Ecto neural progenitor cell (in vitro differentiated cells): Measurements from ENCODE around the gene FAM25G.
"Not testable (repeated sequence)": the region's sequence is repeated elsewhere in the genome, so short reads cannot be mapped to it uniquely, and the experiment has no call there.

Source experiments
- DNase-seq: peaks from one replicate; pipeline ENCODE4 v3.0.0-alpha.2; 2018; ENCODE audit warnings: low spot score

FAM25G gene

GRCh38 chr10:47491600-47491999 is at the start of gene FAM25G:
TSS of gene FAM25G (minus strand) at chr10:47491700. CDS start at chr10:47491674, 26 bp downstream.
- DNase-seq: not testable (repeated sequence)

DNA sequence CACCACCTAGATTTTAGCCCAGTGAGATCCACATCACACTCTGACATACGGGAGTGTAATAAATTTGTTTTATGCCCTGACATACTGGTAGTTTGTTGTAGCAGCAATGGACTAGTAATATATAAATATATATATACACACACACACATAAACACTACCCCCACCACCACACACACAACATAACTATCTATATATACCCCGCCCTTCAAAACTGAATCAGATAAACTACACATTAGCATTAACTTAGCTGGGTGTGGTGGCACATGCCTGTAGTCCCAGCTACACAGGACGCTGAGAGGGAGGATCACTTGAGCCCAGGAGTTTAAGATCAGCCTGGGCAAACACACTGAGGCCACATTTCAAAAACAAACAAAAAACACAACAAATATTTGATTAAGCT is 44.9 kb upstream of the FAM25G start:
- DNase-seq: not testable (repeated sequence)

DNA sequence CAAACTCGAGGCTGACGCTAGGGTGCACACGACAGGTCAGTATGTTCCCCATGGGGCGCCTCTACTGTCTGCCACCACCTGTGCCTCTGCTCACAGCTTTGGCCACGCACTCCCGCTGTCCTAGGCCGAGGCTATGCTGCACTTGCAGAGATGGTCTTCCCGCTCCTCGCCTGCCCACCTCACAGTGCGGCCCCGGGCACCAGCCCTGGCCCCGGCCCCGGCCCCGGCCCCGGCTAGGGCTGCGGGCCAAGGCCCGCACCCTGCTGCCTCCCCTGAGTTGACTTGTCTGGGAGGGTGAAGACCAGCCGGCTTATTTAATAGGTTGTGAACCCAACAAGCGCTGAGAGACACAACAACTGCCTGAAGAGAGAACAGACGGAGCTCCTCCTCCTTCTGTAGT is 32.0 kb upstream of the FAM25G start, which contains the start of gene AGAP9:
TSS of gene AGAP9 (minus strand) at position 164 of the 400 bp plus-strand sequence. CDS start at position 52, 112 bp downstream.
- not testable (repeated sequence) for DNase-seq

DNA sequence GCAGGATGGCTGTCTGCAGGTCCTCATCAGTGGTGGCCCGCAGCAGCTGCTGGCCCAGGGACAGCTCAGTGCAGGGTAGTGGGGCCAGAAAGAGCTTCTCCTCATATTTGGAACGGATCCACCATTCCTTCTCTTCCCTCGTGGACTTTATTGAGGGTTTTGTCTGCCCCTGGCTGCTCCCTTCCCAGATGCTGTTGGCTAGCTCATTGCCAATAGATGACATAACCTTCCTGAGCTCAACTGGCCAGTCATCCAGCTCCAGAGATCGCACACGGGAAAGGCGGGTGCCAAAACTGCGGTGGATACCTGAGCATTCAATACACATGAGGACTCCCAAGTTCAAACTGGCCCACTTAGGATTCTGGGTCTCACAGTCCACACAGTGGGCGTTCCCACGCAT is 10.8 kb upstream of the FAM25G start:
- DNase-seq: not testable (repeated sequence)

GRCh38 chr10:47494226-47494625 is 2.7 kb upstream of the FAM25G start:
- not testable (repeated sequence) for DNase-seq

- DNase-seq: not testable (repeated sequence)
These were observed 1.9 kb downstream of the FAM25G start for GRCh38 chr10:47489630-47490029.

GRCh38 chr10:47485943-47486342 is 5.6 kb downstream of the FAM25G start:
- DNase-seq: not testable (repeated sequence)

DNA sequence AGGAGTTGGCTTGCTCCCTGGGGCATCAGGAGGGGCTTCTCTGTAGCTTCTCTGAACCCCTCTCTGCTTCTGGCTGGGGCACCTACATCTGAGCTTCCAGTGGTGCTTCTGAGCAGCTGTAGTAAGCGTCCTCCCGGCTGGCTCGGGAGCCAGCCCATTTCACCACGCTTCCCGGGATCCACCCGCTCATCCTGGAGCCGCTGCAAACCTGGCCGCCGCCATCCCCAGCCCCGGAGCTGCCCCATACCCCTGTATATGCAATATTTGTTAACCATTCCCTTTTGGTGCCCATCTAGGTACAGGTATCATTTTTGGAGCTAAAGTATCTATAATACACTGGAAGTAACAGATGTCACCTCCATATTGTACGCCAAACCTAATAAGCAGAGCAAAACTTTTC is 6.7 kb downstream of the FAM25G start:
- not testable (repeated sequence) for DNase-seq

DNA sequence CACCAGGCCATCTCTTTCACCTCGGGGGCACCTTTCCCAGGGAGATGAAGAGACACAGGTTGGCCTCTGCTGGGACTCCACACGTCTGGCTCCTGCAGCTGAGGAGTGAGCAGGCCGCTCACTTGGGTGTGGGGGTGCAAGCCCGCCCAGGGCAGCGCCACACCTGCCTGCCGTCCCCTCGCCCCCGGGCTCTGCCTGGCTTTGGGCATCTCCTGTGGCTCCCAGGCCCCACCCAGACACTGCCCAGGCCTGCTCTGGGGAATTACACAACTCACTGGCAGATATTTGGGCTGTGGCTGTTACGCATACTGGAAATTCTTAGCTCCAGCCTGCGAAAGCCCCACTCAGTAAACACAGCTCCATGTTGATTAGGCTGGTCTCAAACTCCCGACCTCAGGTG is 7.6 kb downstream of the FAM25G start, which contains the start of gene ANXA8:
TSS of gene ANXA8 (minus strand) at position 193 of the 400 bp plus-strand sequence. CDS start at position 11, 182 bp downstream.
- peak; percentile 14 for DNase-seq

- not testable (repeated sequence) for DNase-seq
These were observed 9.1 kb downstream of the FAM25G start for GRCh38 chr10:47482367-47482766.

GRCh38 chr10:47481768-47482181 is 9.7 kb downstream of the FAM25G start:
- DNase-seq: peak; percentile 14

GRCh38 chr10:47481182-47481766 is 10.2 kb downstream of the FAM25G start:
- DNase-seq: not testable (repeated sequence)

DNA sequence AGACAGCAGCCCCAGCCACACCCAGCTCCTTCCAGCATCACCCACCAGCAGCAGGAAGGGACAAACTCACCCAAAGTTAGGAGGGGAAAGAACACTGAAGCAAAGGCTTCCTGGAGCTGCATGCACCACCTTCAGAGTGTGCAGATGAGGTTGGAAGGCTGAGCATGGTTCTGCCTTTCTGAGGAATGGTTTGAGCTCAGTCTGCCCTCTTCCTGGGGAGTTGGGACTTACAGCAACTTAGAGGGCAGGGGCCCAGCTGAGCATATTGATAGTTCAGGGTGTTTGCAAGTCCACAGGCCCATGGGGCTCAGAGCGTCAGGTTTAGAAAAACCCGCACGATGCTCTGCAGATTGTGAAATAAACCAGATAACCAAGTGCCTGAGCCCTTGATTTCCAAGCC is 11.4 kb downstream of the FAM25G start:
- DNase-seq: not testable (repeated sequence)

DNA sequence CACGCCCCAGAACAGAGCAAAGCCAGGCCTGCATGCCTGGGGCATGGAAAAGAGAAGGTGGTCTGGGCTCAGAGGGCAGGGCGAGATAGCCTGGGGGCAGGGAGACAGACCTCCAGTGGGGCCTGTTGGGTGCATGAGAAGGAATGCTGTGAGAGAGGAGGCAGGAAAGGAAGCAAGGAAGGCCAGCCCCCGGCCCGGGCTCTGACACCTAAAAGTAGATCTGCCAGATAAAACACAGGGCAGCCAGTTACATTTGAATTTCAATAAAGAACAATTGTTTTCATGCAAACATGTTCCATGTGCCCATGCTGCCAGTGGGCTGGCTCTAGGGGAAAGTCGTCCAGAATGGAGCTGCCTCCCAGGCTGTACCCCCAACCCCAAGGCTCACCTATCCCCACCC is 13.4 kb downstream of the FAM25G start:
- not testable (repeated sequence) for DNase-seq

GRCh38 chr10:47477078-47477477 is 14.4 kb downstream of the FAM25G start:
- DNase-seq: not testable (repeated sequence)

DNA sequence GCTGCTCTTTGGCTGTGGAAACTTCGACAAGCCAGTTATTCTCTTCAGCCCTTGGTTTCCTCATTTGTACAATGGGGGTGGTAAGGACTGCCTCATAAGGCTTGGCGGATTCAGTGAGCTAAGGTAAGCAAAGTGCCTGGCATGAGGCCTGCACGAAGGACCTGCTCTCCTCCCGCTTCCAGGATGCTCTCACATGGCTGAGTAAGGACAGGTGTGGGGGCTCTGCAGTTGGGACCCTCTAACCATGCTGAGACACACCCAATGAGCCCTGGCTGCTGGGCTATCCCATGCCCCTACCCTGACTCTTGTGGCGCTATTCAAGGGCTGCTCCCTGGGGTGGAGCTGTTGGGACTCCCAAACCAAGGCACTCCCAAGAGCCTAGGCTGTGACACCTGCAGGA is 16.4 kb downstream of the FAM25G start:
- DNase-seq: not testable (repeated sequence)

DNA sequence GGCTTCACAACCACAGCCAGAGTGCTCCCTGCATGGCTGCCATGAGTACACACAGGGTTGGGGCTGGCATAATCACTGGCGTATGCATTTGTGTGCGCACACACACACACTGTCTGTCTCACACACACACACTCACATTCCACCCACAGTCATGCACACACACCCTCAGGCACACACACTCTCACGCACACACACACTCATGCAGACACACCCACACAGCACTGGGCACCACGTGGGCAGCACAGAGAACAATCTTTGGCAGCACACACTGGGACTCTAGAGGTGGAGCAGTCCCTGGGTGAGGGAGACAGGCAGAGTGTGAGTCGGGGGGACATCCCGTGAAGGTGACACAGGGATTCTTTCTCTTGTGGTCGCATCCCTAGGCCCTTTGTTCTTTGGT is 18.0 kb downstream of the FAM25G start:
- DNase-seq: not testable (repeated sequence)

- DNase-seq: not testable (repeated sequence)
These were observed 18.9 kb downstream of the FAM25G start for GRCh38 chr10:47472647-47473046.

DNA sequence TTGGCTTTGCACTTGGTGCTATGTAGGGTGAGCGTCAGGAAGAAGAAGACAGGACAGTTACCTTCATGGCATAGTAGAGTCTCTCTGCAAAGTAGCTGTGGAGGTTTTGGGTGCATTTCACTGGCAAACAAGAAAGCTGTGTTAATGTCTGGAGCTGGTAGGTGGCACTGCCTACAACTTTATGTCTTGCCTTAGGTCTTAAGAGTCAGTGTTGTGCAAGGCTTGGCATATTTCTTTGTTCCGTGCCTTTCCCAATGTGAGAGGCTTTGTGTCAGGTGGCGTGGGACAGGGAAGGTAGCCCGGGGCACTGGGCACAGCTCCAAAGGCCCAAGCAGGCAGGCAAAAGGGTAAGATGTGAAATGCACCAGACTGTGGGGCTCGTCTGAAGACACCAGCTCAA is 19.4 kb downstream of the FAM25G start:
- not testable (repeated sequence) for DNase-seq

DNA sequence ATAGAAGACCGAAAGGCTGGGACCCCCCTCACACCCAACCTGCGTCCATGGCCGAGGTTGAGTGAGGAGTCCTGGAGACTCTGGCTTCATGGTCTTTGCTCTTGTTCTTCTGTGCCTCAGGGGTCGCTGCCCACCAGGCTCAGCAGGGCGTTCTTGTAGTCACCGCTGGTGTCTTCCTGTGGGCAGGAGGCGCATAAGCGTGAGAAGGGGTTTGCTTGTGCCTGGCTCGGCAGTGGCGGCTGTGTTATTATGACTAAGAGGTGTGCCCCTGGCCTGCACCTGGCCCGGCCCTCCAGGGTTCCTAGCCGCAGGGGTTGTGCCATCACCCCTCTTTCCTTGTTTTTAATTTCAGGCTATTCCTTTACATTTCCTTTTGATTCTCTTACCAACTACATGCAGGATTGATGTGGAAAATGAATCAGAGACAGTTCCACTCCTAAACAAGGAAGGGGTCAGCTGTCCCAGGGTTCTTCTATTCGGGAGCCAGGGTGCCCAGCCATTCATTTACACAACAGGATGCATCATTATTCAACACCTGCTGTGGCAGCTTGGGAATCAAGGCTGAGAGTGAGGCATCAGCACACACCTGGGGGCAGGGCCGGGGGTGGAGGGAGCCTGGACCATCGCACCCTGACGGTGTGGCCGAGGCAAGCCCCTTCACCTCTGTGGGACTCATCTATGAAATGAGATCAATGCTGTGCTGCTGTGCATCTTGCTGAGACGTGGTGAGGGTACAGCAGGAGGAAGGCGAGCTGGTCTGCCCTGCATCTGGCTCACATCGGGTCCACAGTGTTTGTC is 22.6 kb downstream of the FAM25G start:
- not testable (repeated sequence) for DNase-seq

DNA sequence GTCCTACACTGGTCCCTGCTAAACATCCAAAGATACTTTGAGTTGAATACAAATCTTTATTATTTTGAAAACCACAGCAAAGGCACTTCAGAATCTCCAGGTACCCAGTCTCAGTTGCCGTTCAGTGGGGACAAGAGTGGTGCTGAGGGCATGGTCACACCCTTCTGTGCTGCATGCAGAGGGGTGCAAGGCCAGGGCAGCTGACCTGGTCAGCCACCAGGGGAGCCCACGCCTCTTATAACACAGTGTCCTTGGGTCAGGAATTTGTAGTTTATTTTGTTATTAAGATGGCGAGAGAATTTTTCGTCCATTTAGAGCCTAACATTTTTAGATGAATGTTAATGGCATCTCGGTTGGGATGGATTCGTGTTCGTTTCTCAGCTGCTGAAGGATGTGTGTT is 23.5 kb downstream of the FAM25G start:
- not testable (repeated sequence) for DNase-seq

- not testable (repeated sequence) for DNase-seq
These were observed 24.0 kb downstream of the FAM25G start for GRCh38 chr10:47467458-47467857.
